Natural killer cell (primary cell): Measurements from ENCODE around the gene DUSP10. TPM values are rescaled to one million over a fixed set of nuclear protein-coding genes. Genes with fewer than 3 reads are reported as not detected.

Experiments
- ATAC-seq, 3 donors: fragments of 150-1000 bp in 2 of 3; fragments of 200-7000 bp in 1 of 3; cut with Tn5 transposase; 1 replicate in 1 of 3; 2 replicates in 2 of 3; pipeline ENCODE4 v1.10.0; 2021; ENCODE audit warnings: mild to moderate bottlenecking in 2 of 3, moderate library complexity in 2 of 3
- DNase-seq, 2 donors: peaks; one replicate each; pipeline versions ENCODE4 v3.0.0 to v3.0.0-alpha.2; 2013 to 2021; ENCODE audit warnings: mixed read lengths in 1 of 2
- H3K27ac ChIP-seq: one replicate; pipeline ENCODE4 v1.5.1; 2013; ENCODE audit warnings: mild to moderate bottlenecking, low read length
- H3K27me3 ChIP-seq: one replicate; pipeline ENCODE4 v1.6.1; 2013; ENCODE audit warnings: low read length; ENCODE audit not compliant: control insufficient read depth, insufficient read depth
- H3K36me3 ChIP-seq: one replicate; pipeline ENCODE4 v1.6.1; 2013; ENCODE audit warnings: low read length; ENCODE audit not compliant: control insufficient read depth, insufficient read depth
- H3K4me1 ChIP-seq: one replicate; pipeline ENCODE4 v1.6.1; 2013; ENCODE audit warnings: low read length; ENCODE audit not compliant: control insufficient read depth, insufficient read depth
- H3K4me3 ChIP-seq: one replicate; pipeline ENCODE4 v1.5.1; 2013; ENCODE audit warnings: low read length
- H3K9me3 ChIP-seq: one replicate; pipeline ENCODE4 v1.6.1; 2013; ENCODE audit warnings: low read length; ENCODE audit not compliant: control insufficient read depth, insufficient read depth
- H3K27ac Mint-ChIP-seq, 2 donors: one replicate each; pipeline ENCODE4 v1.8.0; 2022; ENCODE audit warnings: mild to moderate bottlenecking in 2 of 2, mixed read lengths in 2 of 2, moderate library complexity in 1 of 2
- H3K27me3 Mint-ChIP-seq, 2 donors: one replicate each; pipeline ENCODE4 v1.8.0; 2022; ENCODE audit warnings: low read depth in 2 of 2, mixed read lengths in 2 of 2
- H3K36me3 Mint-ChIP-seq: one replicate; pipeline ENCODE4 v1.8.0; 2022; ENCODE audit warnings: mixed read lengths
- H3K4me1 Mint-ChIP-seq, 2 donors: one replicate each; pipeline ENCODE4 v1.8.0; 2022; ENCODE audit warnings: mixed read lengths in 2 of 2
- H3K4me3 Mint-ChIP-seq: one replicate; pipeline ENCODE4 v1.8.0; 2022; ENCODE audit warnings: mild to moderate bottlenecking, moderate library complexity, mixed read lengths
- H3K9me3 Mint-ChIP-seq, 2 donors: one replicate each; pipeline ENCODE4 v1.8.0; 2022; ENCODE audit warnings: mixed read lengths in 2 of 2
- CTCF ChIP-seq: fragments of 200-600 bp; IDR thresholded peaks from one replicate; pipeline ENCODE4 v1.8.0; 2022; ENCODE audit warnings: antibody characterized with exemption
- WGBS: methylation state at CpG from one replicate; pipeline ENCODE4 v1.1.7; 2013; ENCODE audit warnings: missing lambda C conversion rate; ENCODE audit not compliant: insufficient coverage; 5-methylcytosine and 5-hydroxymethylcytosine counted together
- intact Hi-C: fragments of 100-400 bp; cut with micrococcal nuclease; formaldehyde crosslinking; loops from one replicate; pipeline ENCODE4 v1.14.2; 2022
- total RNA-seq, 4 donors: library from RNA; stranded (reverse); fragments of 120-200 nt in 1 of 4; gene quantifications; one replicate each; pipeline versions ENCODE4 v1.2.3 to v1.2.4, GENCODE V29; 2013 to 2022

DUSP10 gene
- total RNA-seq, 3 donors from 2014 or later (not counting 1 experiment from before 2014, with no cell fraction given) = 109 to 231 (median 210) TPM

GRCh38 chr1:221714227-221715152, 27.4 kb downstream of the DUSP10 start:
- no peak for TF ChIP-seq CTCF
- Histone ChIP-seq H3K9me3 (no peaks in the 10 kb centered on the region), H3K27me3 (no peaks in the 10 kb centered on the region), H3K27ac (no peak overlapping the region), H3K4me1 (peaks cover 59% of the 10 kb centered on the region), H3K4me3 (no peak overlapping the region), H3K36me3 (no peaks in the 10 kb centered on the region)
- no peaks in the 10 kb centered on the region for H3K9me3 Mint-ChIP-seq
- intact Hi-C loops = loop anchor here (1.0 kb wide), 1 partner anchor 8 kb away; no protein-coding TSS in a partner anchor
- no peaks in the 10 kb centered on the region for H3K36me3 Mint-ChIP-seq
- H3K27me3 Mint-ChIP-seq = no peaks in the 10 kb centered on the region
- H3K4me3 Mint-ChIP-seq = peak overlapping the region; percentile 84
- peaks cover 93% of the 10 kb centered on the region in 2 donors for H3K4me1 Mint-ChIP-seq
- DNase-seq (no peak), ATAC-seq (no peak)
- peak overlapping the region; percentile 91 to 99 for H3K27ac Mint-ChIP-seq
- 92% methylated on average over 15 of the region's 16 CpGs for WGBS

DNA sequence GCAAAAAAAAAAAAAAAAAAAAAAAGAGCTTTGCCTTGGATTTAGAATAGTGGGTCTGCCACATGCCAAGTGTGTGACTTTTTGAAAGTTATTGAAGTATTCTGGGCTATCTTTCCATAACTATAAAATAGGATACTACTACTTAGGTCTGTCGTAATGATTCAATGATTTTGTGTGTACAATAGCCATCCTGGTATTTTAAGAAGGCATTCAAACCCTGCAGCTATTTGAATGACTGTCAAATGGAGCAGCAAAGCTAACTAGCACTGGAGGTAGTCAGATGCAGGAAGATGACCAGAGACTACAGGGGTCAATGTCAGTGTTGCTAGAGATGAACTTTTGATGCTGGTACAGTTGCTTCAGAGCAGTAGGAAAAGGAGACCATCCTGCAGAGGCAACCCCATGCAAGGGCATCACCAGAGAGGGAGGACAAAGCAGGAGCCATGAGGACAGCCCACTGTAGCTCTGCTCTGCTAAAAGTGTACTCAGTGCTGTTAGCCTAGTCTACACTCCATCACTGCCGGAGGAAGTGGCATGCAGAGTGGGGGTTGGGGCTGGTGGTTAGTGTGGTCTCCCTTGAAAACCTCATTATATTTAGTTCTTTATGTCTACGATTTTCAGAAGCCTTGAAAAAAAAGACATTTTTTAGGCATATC, 29.0 kb downstream of the DUSP10 start:
- Mint-ChIP-seq H3K9me3 (no peaks in the 10 kb centered on the region), H3K36me3 (no peaks in the 10 kb centered on the region), H3K4me3 (peak overlapping the region; percentile 84), H3K27ac (peak overlapping the region; percentile 91 to 99), H3K27me3 (no peaks in the 10 kb centered on the region), H3K4me1 (peaks cover 93 to 94% of the 10 kb centered on the region in 2 donors)
- Histone ChIP-seq H3K27me3 (no peaks in the 10 kb centered on the region), H3K4me3 (no peak overlapping the region), H3K36me3 (no peaks in the 10 kb centered on the region), H3K4me1 (peaks cover 63% of the 10 kb centered on the region), H3K27ac (peak overlapping the region; percentile 94), H3K9me3 (no peaks in the 10 kb centered on the region)
- intact Hi-C loops = loop anchor here (1.0 kb wide), 5 partner anchors 9 to 248 kb away; partner anchors contain the start of gene DUSP10
- 59% methylated on average over 1 of the region's 3 CpGs for WGBS
- ATAC-seq (peak; percentile 48 to 78 (median 66)), DNase-seq (peak; percentile 79 to 88)
- no peak for TF ChIP-seq CTCF

DNA sequence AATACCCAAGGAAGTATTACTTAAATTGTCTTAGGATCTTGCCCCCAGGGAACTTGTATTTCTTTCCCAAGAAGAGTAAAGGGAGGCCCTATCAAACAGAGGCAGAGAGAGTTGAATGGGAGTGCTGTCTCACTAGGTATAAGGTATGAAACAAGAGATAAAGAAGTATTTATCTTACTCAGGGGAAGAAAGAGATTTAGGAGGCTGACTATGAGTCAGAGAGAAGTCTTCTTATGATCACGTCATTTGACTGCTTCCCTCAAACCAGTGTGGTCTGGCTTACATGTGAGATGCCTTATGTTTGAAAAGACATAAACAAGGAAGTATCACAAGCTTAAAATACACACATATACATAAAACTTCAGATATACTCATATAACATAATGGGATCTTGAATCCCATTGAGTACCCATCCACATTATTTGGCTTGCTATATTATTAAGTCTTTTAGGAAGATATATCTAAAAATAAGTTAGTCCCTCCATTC, 29.6 kb downstream of the DUSP10 start:
- WGBS = 20% methylated on average over 1 of the region's 1 CpG
- ATAC-seq = peak; percentile 48 to 71 (median 52)
- H3K4me1 ChIP-seq = peaks cover 64% of the 10 kb centered on the region
- Mint-ChIP-seq H3K9me3 (no peaks in the 10 kb centered on the region), H3K27ac (peak overlapping the region; percentile 91 to 99), H3K36me3 (no peaks in the 10 kb centered on the region), H3K4me1 (peaks cover 94 to 98% of the 10 kb centered on the region in 2 donors), H3K4me3 (peak overlapping the region; percentile 84), H3K27me3 (no peaks in the 10 kb centered on the region)
- no peaks in the 10 kb centered on the region for H3K36me3 ChIP-seq
- peak overlapping the region; percentile 94 for H3K27ac ChIP-seq
- no peak for TF ChIP-seq CTCF
- H3K4me3 ChIP-seq = no peak overlapping the region
- intact Hi-C loops = loop anchor here (1.0 kb wide), 3 partner anchors 30 to 249 kb away; partner anchors contain the start of gene DUSP10
- no peaks in the 10 kb centered on the region for H3K27me3 ChIP-seq
- no peaks in the 10 kb centered on the region for H3K9me3 ChIP-seq
- peak in 1 of 2 donors; percentile 87 for DNase-seq
